BLaER1 treated with 17β-estradiol and CSF1 and Interleukin-3, amounts not matched to agents 10 nM and 100 nM (cell line): ENCODE data around the gene BICRAL.
"Not testable (repeated sequence)": the region's sequence is repeated elsewhere in the genome, so short reads cannot be mapped to it uniquely, and the experiment has no call there.

Experiments
- H3K27ac ChIP-seq, 11 experiments: shearing (Covaris generic); formaldehyde crosslinking; 2 replicates each; pipeline ENCODE4 v1.8.1; 2022
- H3K27me3 ChIP-seq, 11 experiments: shearing (Covaris generic); formaldehyde crosslinking; 2 replicates each; pipeline ENCODE4 v1.8.1; 2022
- H3K36me3 ChIP-seq, 11 experiments: shearing (Covaris generic); formaldehyde crosslinking; 2 replicates each; pipeline ENCODE4 v1.8.1; 2022
- H3K4me1 ChIP-seq, 10 experiments: shearing (Covaris generic); formaldehyde crosslinking; 2 replicates each; pipeline ENCODE4 v1.8.1; 2022
- H3K4me2 ChIP-seq, 11 experiments: shearing (Covaris generic); formaldehyde crosslinking; 2 replicates each; pipeline ENCODE4 v1.8.1; 2022
- H3K4me3 ChIP-seq, 10 experiments: shearing (Covaris generic); formaldehyde crosslinking; 2 replicates each; pipeline ENCODE4 v1.8.1; 2022
- H3K9ac ChIP-seq, 11 experiments: shearing (Covaris generic); formaldehyde crosslinking; 2 replicates each; pipeline ENCODE4 v1.8.1; 2022
- H3K9me3 ChIP-seq, 11 experiments: shearing (Covaris generic); formaldehyde crosslinking; replicated peaks in 1 of 11; 2 replicates each; pipeline ENCODE4 v1.8.1; 2022
- H4K20me1 ChIP-seq, 11 experiments: shearing (Covaris generic); formaldehyde crosslinking; 2 replicates each; pipeline ENCODE4 v1.8.1; 2022
- Cebpa-rat ChIP-seq, 11 experiments: shearing (Covaris generic); IDR thresholded peaks; 2 replicates each; pipeline ENCODE4 v1.8.1; 2022

Gene BICRAL

DNA sequence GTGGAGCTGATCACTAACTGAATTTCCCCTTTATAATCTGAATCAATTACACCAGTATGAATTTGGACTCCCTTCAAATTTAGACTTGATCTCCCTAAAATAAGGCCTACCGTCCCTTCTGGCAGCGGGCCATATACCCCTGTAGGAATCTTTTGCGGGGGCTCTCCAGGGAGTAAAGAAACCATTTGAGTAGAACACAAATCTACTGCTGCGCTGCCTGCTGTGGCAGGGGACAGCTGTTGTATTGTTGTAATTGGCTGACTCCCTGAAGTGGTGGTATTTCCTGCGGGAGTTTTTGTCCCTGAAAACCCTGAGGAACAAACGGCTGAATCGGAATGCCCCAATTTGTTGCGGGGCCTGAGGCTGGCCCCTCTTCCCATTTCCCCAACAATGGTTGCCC, 118.0 kb downstream of the BICRAL start:
- Histone ChIP-seq H3K27me3 (no peaks in the 10 kb centered on the region), H3K4me1 (peaks cover 25 to 55% (median 50%) of the 10 kb centered on the region in 10 experiments), H3K27ac (peak overlapping the region in 3 of 11 experiments; percentile 14 to 63 (median 20); a peak in 2 of 22 replicates), H3K9ac (peak overlapping the region in 8 of 11 experiments; percentile 4 to 69 (median 43); a peak in 14 of 22 replicates), H3K4me2 (peak overlapping the region in 9 of 11 experiments; percentile 33 to 94 (median 86); a peak in 17 of 22 replicates), H3K9me3 (no peaks in the 10 kb centered on the region), H4K20me1 (no peaks in the 10 kb centered on the region), H3K4me3 (no peak overlapping the region), H3K36me3 (no peaks in the 10 kb centered on the region)
- TF ChIP-seq Cebpa-rat (IDR thresholded peaks at IDR 0.05) = no peak

DNA sequence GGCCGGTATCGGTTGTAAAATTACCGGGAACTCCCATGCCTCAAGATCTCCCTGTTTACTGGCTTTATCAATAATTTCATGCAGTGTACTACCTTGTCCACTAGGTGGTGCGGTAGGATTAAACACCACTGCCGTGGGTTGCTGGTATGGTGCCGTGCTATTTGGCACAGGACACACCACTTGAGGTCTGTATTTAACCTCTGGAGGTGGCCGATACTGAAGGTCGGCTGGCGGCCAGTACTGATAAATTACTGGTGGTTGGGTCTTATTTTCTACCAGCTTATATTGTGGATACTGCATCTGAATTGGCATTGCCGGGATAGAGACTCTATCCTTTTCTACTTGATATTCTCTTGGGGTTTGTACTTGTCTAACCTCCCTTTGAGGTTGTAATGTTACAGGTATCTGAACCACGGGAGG, 119.7 kb downstream of the BICRAL start:
- H3K4me3 ChIP-seq = peak overlapping the region in 6 of 10 experiments; percentile 6 to 43 (median 22); a peak in 7 of 20 replicates
- no peak for TF ChIP-seq Cebpa-rat (IDR thresholded peaks at IDR 0.05)
- H3K9me3 ChIP-seq = no peaks in the 10 kb centered on the region
- no peaks in the 10 kb centered on the region for H3K27me3 ChIP-seq
- no peaks in the 10 kb centered on the region for H3K36me3 ChIP-seq
- H3K4me2 ChIP-seq = peak overlapping the region; percentile 79 to 94 (median 87)
- peaks cover 25 to 55% (median 50%) of the 10 kb centered on the region in 10 experiments for H3K4me1 ChIP-seq
- H4K20me1 ChIP-seq = no peaks in the 10 kb centered on the region
- peak overlapping the region in 10 of 11 experiments; percentile 65 to 82 (median 76); a peak in 19 of 22 replicates for H3K9ac ChIP-seq
- H3K27ac ChIP-seq = peak overlapping the region in 9 of 11 experiments; percentile 68 to 88 (median 80); a peak in 15 of 22 replicates

DNA sequence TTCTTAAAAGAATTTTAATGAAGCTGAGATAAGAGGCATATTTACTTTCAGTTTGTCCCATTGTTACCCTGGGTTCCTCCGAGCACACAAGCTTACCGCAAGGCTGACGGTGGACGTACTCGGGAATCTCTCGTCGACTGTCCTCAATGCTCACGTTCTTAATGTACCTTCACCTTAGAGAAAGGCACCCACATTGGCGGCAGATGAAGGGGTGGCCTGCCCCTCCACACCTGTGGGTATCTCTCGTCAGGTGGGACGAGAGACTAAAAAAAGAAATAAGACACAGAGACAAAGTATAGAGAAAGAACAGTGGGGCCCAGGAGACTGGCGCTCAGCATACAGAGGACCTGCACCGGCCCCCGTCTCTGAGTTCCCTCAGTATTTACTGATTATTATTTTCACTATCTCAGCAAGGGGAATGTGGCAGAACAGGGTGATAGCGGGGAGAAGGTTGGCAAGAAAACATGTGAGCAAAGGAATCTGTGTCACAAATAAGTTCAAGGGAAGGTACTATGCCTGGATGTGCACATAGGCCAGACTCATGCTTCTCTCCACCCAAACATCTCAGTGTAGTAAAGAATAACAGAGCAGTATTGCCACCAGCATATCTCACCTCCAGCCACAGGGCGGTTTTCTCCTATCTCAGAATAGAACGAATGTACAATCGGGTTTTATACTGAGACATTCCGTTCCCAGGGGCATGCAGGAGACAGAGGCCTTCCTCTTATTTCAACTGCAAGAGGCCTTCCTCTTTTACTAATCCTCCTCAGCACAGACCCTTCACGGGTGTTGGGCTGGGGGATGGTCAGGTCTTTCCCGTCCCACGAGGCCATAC, 120.8 kb downstream of the BICRAL start:
- Histone ChIP-seq H3K9ac (peak overlapping the region; percentile 65 to 82 (median 75); a peak in 21 of 22 replicates), H3K27ac (peak overlapping the region; percentile 50 to 88 (median 79); a peak in 21 of 22 replicates)
- H3K27me3 ChIP-seq = not testable (repeated sequence)

DNA sequence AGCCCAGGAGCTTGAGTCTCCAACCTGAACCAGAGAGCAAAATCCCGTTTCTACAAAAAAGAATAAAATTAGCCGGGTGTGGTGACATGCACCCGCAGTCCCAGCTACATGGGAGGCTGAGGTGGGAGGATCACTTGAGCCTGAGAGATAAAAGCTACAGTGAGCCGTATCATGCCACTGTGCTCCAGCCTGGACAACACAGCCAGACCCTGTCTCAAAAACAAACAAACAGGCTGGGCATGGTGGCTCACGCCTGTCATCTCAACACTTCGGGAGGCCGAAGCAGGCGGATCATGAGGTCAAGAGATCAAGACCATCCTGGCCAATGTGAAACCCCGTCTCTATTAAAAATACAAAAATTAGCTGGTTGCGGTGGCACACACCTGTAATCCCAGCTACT, 122.6 kb downstream of the BICRAL start:
- Histone ChIP-seq H3K4me2 (no peak overlapping the region), H3K9ac (no peak overlapping the region), H3K4me3 (no peak overlapping the region), H4K20me1 (no peaks in the 10 kb centered on the region), H3K27ac (peak overlapping the region in 2 of 11 experiments; percentile 8 to 77; a peak in 2 of 22 replicates), H3K27me3 (no peaks in the 10 kb centered on the region), H3K36me3 (no peaks in the 10 kb centered on the region), H3K4me1 (peaks cover 25 to 50% (median 44%) of the 10 kb centered on the region in 10 experiments), H3K9me3 (no peaks in the 10 kb centered on the region)
- no peak for TF ChIP-seq Cebpa-rat (IDR thresholded peaks at IDR 0.05)

More for the DNA sequence above, 120.8 kb downstream of the BICRAL start:
- Histone ChIP-seq H3K4me1 (peaks cover 25 to 55% (median 50%) of the 10 kb centered on the region in 10 experiments), H3K4me2 (peak overlapping the region; percentile 79 to 94 (median 87)), H3K4me3 (peak overlapping the region in 9 of 10 experiments; percentile 6 to 44 (median 31); a peak in 16 of 20 replicates)
- H3K36me3 ChIP-seq, H4K20me1 ChIP-seq, H3K9me3 ChIP-seq: not testable (repeated sequence)

DNA sequence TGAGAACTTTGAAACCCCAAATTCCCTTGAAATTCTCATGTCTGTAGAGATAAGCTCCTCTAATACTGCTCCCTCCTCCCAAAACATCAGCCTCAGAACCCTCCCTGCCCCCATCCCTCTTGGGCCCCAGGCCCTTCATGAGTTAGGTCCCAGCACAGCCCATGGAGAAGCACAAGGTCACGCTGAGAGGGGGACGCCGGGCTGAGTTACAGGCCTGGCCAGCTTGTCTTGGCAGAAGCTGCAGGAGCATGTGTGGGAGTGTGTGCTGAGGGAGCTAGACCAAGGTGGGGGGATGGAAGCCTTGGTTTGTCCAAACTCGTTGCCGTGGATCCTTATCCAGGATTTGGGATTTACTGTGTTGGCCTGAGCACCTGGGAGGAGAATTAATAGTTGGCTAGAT, 125.5 kb downstream of the BICRAL start:
- Histone ChIP-seq H3K27ac (no peak overlapping the region), H3K36me3 (no peaks in the 10 kb centered on the region), H3K4me3 (no peak overlapping the region), H3K4me2 (no peak overlapping the region), H3K9ac (no peak overlapping the region), H4K20me1 (no peaks in the 10 kb centered on the region), H3K9me3 (no peaks in the 10 kb centered on the region), H3K4me1 (peaks cover 15 to 21% (median 19%) of the 10 kb centered on the region in 10 experiments), H3K27me3 (no peaks in the 10 kb centered on the region)
- no peak for TF ChIP-seq Cebpa-rat (IDR thresholded peaks at IDR 0.05)

DNA sequence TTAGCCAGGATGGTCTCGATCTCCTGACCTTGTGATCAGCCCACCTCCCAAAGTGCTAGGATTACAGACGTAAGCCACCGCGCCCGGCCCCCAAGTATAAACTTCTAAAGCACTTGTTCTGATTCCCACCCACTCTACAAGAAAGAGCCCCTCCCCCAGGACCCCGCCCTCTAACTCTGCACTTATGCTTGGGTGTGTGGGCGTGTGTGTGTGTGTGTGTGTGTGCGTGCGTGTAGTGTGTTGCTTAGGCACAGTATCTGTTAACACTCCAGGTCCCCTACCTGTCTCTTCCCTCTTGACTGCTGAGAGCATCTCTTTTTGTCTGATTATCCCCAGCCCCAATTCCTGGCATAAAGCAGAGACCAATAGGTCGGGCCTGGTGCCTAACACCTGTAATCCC, 128.0 kb downstream of the BICRAL start:
- no peaks in the 10 kb centered on the region for H3K9me3 ChIP-seq
- no peak overlapping the region for H3K27ac ChIP-seq
- no peak overlapping the region for H3K9ac ChIP-seq
- TF ChIP-seq Cebpa-rat (IDR thresholded peaks at IDR 0.05) = no peak
- H3K27me3 ChIP-seq = no peaks in the 10 kb centered on the region
- no peaks in the 10 kb centered on the region for H4K20me1 ChIP-seq
- H3K36me3 ChIP-seq = no peaks in the 10 kb centered on the region
- no peak overlapping the region for H3K4me3 ChIP-seq
- H3K4me2 ChIP-seq = no peak overlapping the region
- peaks cover 0 to 7% (median 4%) of the 10 kb centered on the region in 10 experiments; a peak in 13 of 20 replicates for H3K4me1 ChIP-seq

DNA sequence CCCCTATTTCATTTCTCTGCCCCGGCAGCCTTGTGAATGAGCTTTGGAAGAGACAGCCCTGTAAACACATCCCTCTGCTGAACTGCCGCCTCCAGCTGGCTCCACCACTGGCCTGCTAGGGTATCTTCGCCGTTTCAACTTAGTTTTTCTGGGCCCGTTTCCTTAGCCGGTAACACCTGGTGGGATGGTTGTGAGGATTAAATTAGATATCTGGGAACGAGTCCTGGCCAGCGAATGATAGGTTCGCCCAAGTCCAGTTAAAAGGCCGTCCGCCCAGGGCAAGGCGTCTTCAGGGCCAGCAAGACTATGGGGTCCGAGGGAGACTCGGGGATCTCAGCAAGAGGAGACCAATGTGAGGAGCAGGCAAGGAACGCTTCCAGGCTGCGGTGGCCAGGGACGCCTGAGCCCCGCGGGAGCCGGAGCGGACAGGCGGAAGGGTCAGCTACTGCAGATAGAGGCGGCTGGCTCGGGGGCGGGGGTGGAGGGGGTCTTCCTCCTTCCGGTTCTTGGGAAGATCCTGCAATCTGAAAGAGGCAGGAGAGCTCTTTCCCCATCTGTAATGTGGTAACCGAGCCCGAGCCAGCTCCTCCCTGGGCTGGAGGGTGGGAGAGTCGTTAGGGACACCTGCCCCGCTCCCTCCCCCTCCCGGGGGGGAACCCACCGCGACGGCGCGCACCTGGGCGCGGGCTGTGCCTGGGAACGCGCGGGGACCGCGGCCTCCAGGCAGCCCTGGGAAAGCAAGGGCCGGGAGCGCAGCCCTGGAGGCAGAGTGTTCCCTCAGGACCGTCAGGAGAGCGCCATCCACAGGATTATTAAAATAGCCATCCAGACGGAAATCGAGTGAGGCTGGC, 129.5 kb downstream of the BICRAL start:
- Histone ChIP-seq H4K20me1 (no peaks in the 10 kb centered on the region), H3K36me3 (no peaks in the 10 kb centered on the region), H3K27ac (no peak overlapping the region), H3K4me2 (no peak overlapping the region), H3K9ac (no peak overlapping the region), H3K4me3 (no peak overlapping the region), H3K9me3 (no peaks in the 10 kb centered on the region), H3K27me3 (no peaks in the 10 kb centered on the region), H3K4me1 (peaks cover 0 to 23% (median 20%) of the 10 kb centered on the region in 10 experiments; a peak in 18 of 20 replicates)
- TF ChIP-seq Cebpa-rat (IDR thresholded peaks at IDR 0.05) = no peak

DNA sequence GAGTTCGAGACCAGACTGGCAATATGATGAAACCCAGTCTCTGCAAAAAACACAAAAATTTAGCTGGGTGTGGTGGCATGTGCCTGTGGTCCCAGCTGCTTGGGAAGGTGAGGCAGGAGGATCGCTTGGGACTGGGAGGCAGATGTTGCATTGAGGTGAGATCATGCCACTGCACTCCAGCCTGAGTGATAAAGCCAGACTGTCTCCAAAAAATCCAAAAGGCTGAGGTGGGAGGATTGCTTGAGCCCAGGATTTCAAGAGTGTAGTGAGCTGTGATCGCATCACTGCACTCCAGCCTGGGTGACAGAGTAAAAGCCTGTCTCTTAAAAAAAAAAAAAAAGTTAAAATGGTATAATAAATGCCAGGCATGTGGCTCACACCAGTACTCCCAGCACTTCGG, 132.7 kb downstream of the BICRAL start:
- H3K9ac ChIP-seq = peak overlapping the region in 2 of 11 experiments; percentile 1 to 25; a peak in 1 of 22 replicates
- TF ChIP-seq Cebpa-rat (IDR thresholded peaks at IDR 0.05) = no peak
- no peaks in the 10 kb centered on the region for H3K9me3 ChIP-seq
- H3K4me3 ChIP-seq = no peak overlapping the region
- H3K4me1 ChIP-seq = peaks cover under 1 to 28% (median 24%) of the 10 kb centered on the region in 10 experiments; a peak in 19 of 20 replicates
- H3K27ac ChIP-seq = peak overlapping the region in 2 of 11 experiments; percentile 4 to 62; a peak in 2 of 22 replicates
- no peaks in the 10 kb centered on the region for H3K27me3 ChIP-seq
- no peaks in the 10 kb centered on the region for H4K20me1 ChIP-seq
- H3K36me3 ChIP-seq = no peaks in the 10 kb centered on the region
- H3K4me2 ChIP-seq = peak overlapping the region in 7 of 11 experiments; percentile 29 to 87 (median 82); a peak in 10 of 22 replicates
